H1 (cell line): Measurements from ENCODE around the gene CD151.

ENCODE experiments used
- ATF3 ChIP-seq: IDR thresholded peaks from 2 replicates; pipeline ENCODE4 v1.6.1; 2011; ENCODE audit warnings: low read depth, mild to moderate bottlenecking, low read length; ENCODE audit not compliant: insufficient read depth
- BACH1 ChIP-seq: IDR thresholded peaks from 2 replicates; pipeline ENCODE4 v1.6.1; 2012; ENCODE audit warnings: low read length, improper control_type of control experiment
- CTCF ChIP-seq, 3 experiments: IDR thresholded peaks; 1 replicate in 2 of 3; 2 replicates in 1 of 3; pipeline versions ENCODE4 v1.5.1 to v1.6.1; 2011; ENCODE audit warnings: low read length in 3 of 3, mild to moderate bottlenecking in 3 of 3, inconsistent platforms in 2 of 3, low read depth in 1 of 3, moderate library complexity in 1 of 3; ENCODE audit not compliant: insufficient read depth in 1 of 3; ENCODE audit errors: control extremely low read depth in 1 of 3
- FOSL1 ChIP-seq: IDR thresholded peaks from 2 replicates; pipeline ENCODE4 v1.6.1; 2011; ENCODE audit warnings: mild to moderate bottlenecking, low read depth, low read length, moderate library complexity; ENCODE audit not compliant: insufficient read depth
- MAFK ChIP-seq: IDR thresholded peaks from 2 replicates; pipeline ENCODE4 v1.6.1; 2012; ENCODE audit warnings: low read depth, mild to moderate bottlenecking, improper control_type of control experiment, low read length
- SIN3A ChIP-seq, 2 experiments: IDR thresholded peaks in 1 of 2; conservative IDR thresholded peaks in 1 of 2; 2 replicates each; pipeline ENCODE4 v1.6.1; 2011 to 2012; ENCODE audit warnings: low read length in 2 of 2, improper control_type of control experiment in 1 of 2, low read depth in 1 of 2, mild to moderate bottlenecking in 1 of 2
- SUZ12 ChIP-seq: fragments of 200-600 bp; sonication (generic); IDR thresholded peaks from 2 replicates; pipeline ENCODE4 v1.6.1; 2012; ENCODE audit warnings: mild to moderate bottlenecking, inconsistent platforms, low read length, moderate library complexity, mixed read lengths
- TAF1 ChIP-seq: IDR thresholded peaks from 2 replicates; pipeline ENCODE4 v1.6.1; 2011; ENCODE audit warnings: mild to moderate bottlenecking, low read depth, low read length
- USF2 ChIP-seq: IDR thresholded peaks from 2 replicates; pipeline ENCODE4 v1.6.1; 2011; ENCODE audit warnings: low read length, improper control_type of control experiment

GRCh38 chr11:797296-798092, 35.3 kb upstream of the CD151 start:
- TF ChIP-seq USF2 (no peak), FOSL1 (no peak), BACH1 (no peak), CTCF (IDR thresholded peaks at IDR 0.05; ENCODE audit: control extremely low read depth in 1 of 3, insufficient read depth in 1 of 3, low read depth in 1 of 3, low read length in 3 of 3) (no peak), SUZ12 (no peak), SIN3A (conservative IDR thresholded peaks at IDR 0.05 in 1 of 2, IDR thresholded peaks at IDR 0.05 in 1 of 2; ENCODE audit: low read depth in 1 of 2, low read length in 2 of 2) (0 out of 4 replicates have a peak, but pooled peaks of 1 of the 2 experiments have one; percentile 74), TAF1 (no peak; the same call in 1 of the 2 replicates), MAFK (no peak), ATF3 (no peak)
